Measurements from ENCODE around the gene FBRSL1.
"Not testable (repeated sequence)": the region's sequence is repeated elsewhere in the genome, so short reads cannot be mapped to it uniquely, and the experiment has no call there.

The FBRSL1 gene

GRCh38 chr12:132469423-132469822, 20.5 kb upstream of the FBRSL1 start:
- in situ Hi-C loops (cut with HindIII; ENCODE audit: low sequenced_read_pairs): no loop called here

GRCh38 chr12:132470397-132470796, 19.6 kb upstream of the FBRSL1 start:
- in situ Hi-C loops (cut with HindIII; ENCODE audit: low sequenced_read_pairs): no loop called here

GRCh38 chr12:132471011-132471857, 18.7 kb upstream of the FBRSL1 start:
- in situ Hi-C loops (cut with HindIII; ENCODE audit: low sequenced_read_pairs): no loop called here

- in situ Hi-C loops (cut with HindIII; ENCODE audit: low sequenced_read_pairs): no loop called here
These were observed 18.1 kb upstream of the FBRSL1 start for GRCh38 chr12:132471858-132472255.

- in situ Hi-C loops (cut with HindIII; ENCODE audit: low sequenced_read_pairs): no loop called here
These were observed 17.6 kb upstream of the FBRSL1 start for GRCh38 chr12:132472386-132472785.

- in situ Hi-C loops (cut with HindIII; ENCODE audit: low sequenced_read_pairs): no loop called here
These were observed 15.7 kb upstream of the FBRSL1 start for GRCh38 chr12:132474237-132474741.

GRCh38 chr12:132474799-132475303, 15.1 kb upstream of the FBRSL1 start:
- in situ Hi-C loops (cut with HindIII; ENCODE audit: low sequenced_read_pairs): not testable (repeated sequence)

GRCh38 chr12:132475304-132476037, 14.5 kb upstream of the FBRSL1 start:
- in situ Hi-C loops (cut with HindIII; ENCODE audit: low sequenced_read_pairs): no loop called here

- in situ Hi-C loops (cut with HindIII; ENCODE audit: low sequenced_read_pairs): no loop called here
These were observed 13.9 kb upstream of the FBRSL1 start for GRCh38 chr12:132476038-132476414.

- in situ Hi-C loops (cut with HindIII; ENCODE audit: low sequenced_read_pairs): no loop called here
These were observed 13.5 kb upstream of the FBRSL1 start for GRCh38 chr12:132476421-132476820.

GRCh38 chr12:132477017-132477702, 12.8 kb upstream of the FBRSL1 start:
- in situ Hi-C loops (cut with HindIII; ENCODE audit: low sequenced_read_pairs): no loop called here

GRCh38 chr12:132477703-132478432, 12.1 kb upstream of the FBRSL1 start:
- in situ Hi-C loops (cut with HindIII; ENCODE audit: low sequenced_read_pairs): no loop called here

GRCh38 chr12:132478433-132478803, 11.5 kb upstream of the FBRSL1 start:
- in situ Hi-C loops (cut with HindIII; ENCODE audit: low sequenced_read_pairs): no loop called here

GRCh38 chr12:132478845-132479244, 11.1 kb upstream of the FBRSL1 start:
- in situ Hi-C loops (cut with HindIII; ENCODE audit: low sequenced_read_pairs): no loop called here

- in situ Hi-C loops (cut with HindIII; ENCODE audit: low sequenced_read_pairs): no loop called here
These were observed 10.7 kb upstream of the FBRSL1 start for GRCh38 chr12:132479291-132479690.

- in situ Hi-C loops (cut with HindIII; ENCODE audit: low sequenced_read_pairs): no loop called here
These were observed 9.9 kb upstream of the FBRSL1 start for GRCh38 chr12:132479938-132480622.

- in situ Hi-C loops (cut with HindIII; ENCODE audit: low sequenced_read_pairs): no loop called here
These were observed 9.3 kb upstream of the FBRSL1 start for GRCh38 chr12:132480623-132481132.

GRCh38 chr12:132481345-132481744, 8.6 kb upstream of the FBRSL1 start:
- in situ Hi-C loops (cut with HindIII; ENCODE audit: low sequenced_read_pairs): no loop called here

GRCh38 chr12:132481771-132482745, 7.9 kb upstream of the FBRSL1 start:
- in situ Hi-C loops (cut with HindIII; ENCODE audit: low sequenced_read_pairs): no loop called here

All from DLD1 (cell line).